A673 (cell line): ENCODE results near the gene KCNQ2. TPM values are rescaled to one million over a fixed set of nuclear protein-coding genes. Genes with fewer than 3 reads are reported as not detected.
"Not testable (repeated sequence)": the region's sequence is repeated elsewhere in the genome, so short reads cannot be mapped to it uniquely, and the experiment has no call there.

ENCODE experiments used
- BruUV-seq: library from RNA; stranded (reverse); fragments of 400-500 nt; replicated peaks from 2 replicates; lab custom pipeline; 2021; lab: Mats Ljungman, UMichigan
- CTCF ChIA-PET: fragments of 300-600 bp; sonication (Branson Sonifier 250); formaldehyde crosslinking; loops from one replicate; lab custom pipeline; 2022; ENCODE audit warnings: antibody characterized with exemption; lab: Charles Lee
- POLR2A ChIA-PET: fragments of 300-600 bp; sonication (Branson Sonifier 250); formaldehyde crosslinking; loops from one replicate; lab custom pipeline; 2022; ENCODE audit warnings: antibody characterized with exemption; ENCODE audit not compliant: low non-redundant PET; lab: Charles Lee
- DNase-seq: peaks from one replicate; pipeline ENCODE4 v3.0.0-alpha.2; 2015; ENCODE audit warnings: low spot score
- H3K27ac ChIP-seq: fragments of 200-600 bp; sonication (generic); 2 replicates; pipeline ENCODE4 v1.5.1; 2016; ENCODE audit warnings: mixed run types, low read depth, mild to moderate bottlenecking, mixed read lengths, antibody characterized with exemption, low read length; ENCODE audit not compliant: poor library complexity, severe bottlenecking
- H3K27me3 ChIP-seq: fragments of 200-600 bp; sonication (generic); replicated peaks from 2 replicates; pipeline ENCODE4 v1.6.1; 2017; ENCODE audit warnings: mixed run types, low read depth, mild to moderate bottlenecking, mixed read lengths, antibody characterized with exemption, low read length; ENCODE audit not compliant: insufficient read depth, poor library complexity
- H3K36me3 ChIP-seq: fragments of 200-600 bp; sonication (generic); 2 replicates; pipeline ENCODE4 v1.6.1; 2016; ENCODE audit warnings: mixed run types, mild to moderate bottlenecking, mixed read lengths, antibody characterized with exemption, low read length; ENCODE audit not compliant: insufficient read depth, poor library complexity, severe bottlenecking
- H3K4me1 ChIP-seq: fragments of 200-600 bp; sonication (generic); 2 replicates; pipeline ENCODE4 v1.6.1; 2017; ENCODE audit warnings: mixed run types, mild to moderate bottlenecking, mixed read lengths, antibody characterized with exemption, low read length; ENCODE audit not compliant: insufficient read depth, poor library complexity, severe bottlenecking
- H3K4me3 ChIP-seq: fragments of 200-600 bp; sonication (generic); 2 replicates; pipeline ENCODE4 v1.5.1; 2016; ENCODE audit warnings: low read depth, mixed run types, mild to moderate bottlenecking, mixed read lengths, low read length; ENCODE audit not compliant: poor library complexity, severe bottlenecking
- H3K9me3 ChIP-seq: fragments of 200-600 bp; sonication (generic); 2 replicates; pipeline ENCODE4 v1.6.1; 2016; ENCODE audit warnings: mixed run types, low read depth, mild to moderate bottlenecking, mixed read lengths, antibody characterized with exemption, low read length; ENCODE audit not compliant: poor library complexity, severe bottlenecking
- CTCF ChIP-seq: fragments of 300-800, 200-600 bp; sonication (generic); conservative IDR thresholded peaks from 2 replicates; pipeline ENCODE4 v1.5.1; 2017; ENCODE audit warnings: low read depth, mild to moderate bottlenecking, antibody characterized with exemption, low read length, moderate library complexity, mixed read lengths
- EZH2 ChIP-seq: fragments of 200-600 bp; sonication (generic); IDR thresholded peaks from 2 replicates; pipeline ENCODE4 v1.6.1; 2017; ENCODE audit warnings: borderline replicate concordance, low read depth, mild to moderate bottlenecking, mixed read lengths, antibody characterized with exemption, low read length; ENCODE audit not compliant: poor library complexity, severe bottlenecking
- intact Hi-C: fragments of 100-400 bp; cut with micrococcal nuclease; formaldehyde crosslinking; loops from one replicate; pipeline ENCODE4 v1.10.0; 2022; ENCODE audit not compliant: unreplicated experiment
- total RNA-seq: library from RNA; stranded (reverse); gene quantifications from 2 replicates; pipeline ENCODE4 v1.2.3, GENCODE V29; 2021

Gene KCNQ2
- total RNA-seq, 1 experiment from 2014 or later: 6.6 TPM

GRCh38 chr20:63481503-63481902, 9.0 kb upstream of the KCNQ2 start:
- POLR2A ChIA-PET: no interaction called here
- peaks cover 15% of the 10 kb centered on the region for H3K4me1 ChIP-seq
- TF ChIP-seq CTCF (no peak), EZH2 (no peak)

GRCh38 chr20:63479695-63480419, 7.4 kb upstream of the KCNQ2 start:
- BruUV-seq, CTCF ChIA-PET, DNase-seq, H3K36me3 ChIP-seq, H3K9me3 ChIP-seq, H3K27me3 ChIP-seq, POLR2A ChIA-PET, intact Hi-C loops, H3K27ac ChIP-seq, H3K4me3 ChIP-seq: not testable (repeated sequence)
- peaks cover 15% of the 10 kb centered on the region for H3K4me1 ChIP-seq

More at GRCh38 chr20:63481503-63481902, 9.0 kb upstream of the KCNQ2 start:
- Histone ChIP-seq H3K27me3 (no peaks in the 10 kb centered on the region), H3K36me3 (no peaks in the 10 kb centered on the region), H3K4me3 (no peak overlapping the region), H3K9me3 (no peaks in the 10 kb centered on the region), H3K27ac (no peak overlapping the region)
- DNase-seq: no peak
- CTCF ChIA-PET: no interaction called here
- intact Hi-C loops: no loop called here
- BruUV-seq: no TSS peak

- no peak for TF ChIP-seq CTCF
- no peak for TF ChIP-seq EZH2
- BruUV-seq: no TSS peak
- H3K4me1 ChIP-seq: peaks cover 18% of the 10 kb centered on the region
Measured at GRCh38 chr20:63478346-63479302, 6.2 kb upstream of the KCNQ2 start.

More at GRCh38 chr20:63478346-63479302, 6.2 kb upstream of the KCNQ2 start:
- H3K27ac ChIP-seq: no peak overlapping the region
- ChIA-PET CTCF (no interaction called here), POLR2A (no interaction called here)
- DNase-seq: no peak
- no peak overlapping the region for H3K4me3 ChIP-seq
- H3K9me3 ChIP-seq: no peaks in the 10 kb centered on the region
- H3K36me3 ChIP-seq: no peaks in the 10 kb centered on the region
- intact Hi-C loops: no loop called here
- peaks cover 15% of the 10 kb centered on the region for H3K27me3 ChIP-seq
